HCT116 (cell line): ENCODE results near the gene SEC16B. TPM values are rescaled to one million over a fixed set of nuclear protein-coding genes. Genes with fewer than 3 reads are reported as not detected.

Experiments used
- ATAC-seq: fragments of 200-7000 bp; cut with Tn5 transposase; 2 replicates; pipeline ENCODE4 v1.9.1; 2020; ENCODE audit warnings: mild to moderate bottlenecking, moderate library complexity
- BruUV-seq: library from RNA; stranded (reverse); fragments of 400-500 nt; replicated peaks from 2 replicates; lab custom pipeline; 2021; lab: Mats Ljungman, UMichigan
- CTCF ChIA-PET: fragments of 300-600 bp; sonication (Branson Sonifier 250); formaldehyde crosslinking; loops from one replicate; lab custom pipeline; 2021; ENCODE audit warnings: antibody characterized with exemption; lab: Charles Lee
- POLR2A ChIA-PET: fragments of 300-600, 350-600 bp; sonication (Branson Sonifier 250); formaldehyde crosslinking; loops from one replicate; lab custom pipeline; 2021; ENCODE audit warnings: antibody characterized with exemption; lab: Charles Lee
- RAD21 ChIA-PET, 2 experiments: fragments of 300-600 bp; sonication (Branson Sonifier 250); formaldehyde crosslinking; loops; one replicate each; lab custom pipeline; 2023; ENCODE audit warnings: low total read pairs in 2 of 2; ENCODE audit not compliant: uncharacterized antibody in 2 of 2, unreplicated experiment in 2 of 2, low non-redundant PET in 1 of 2; lab: Charles Lee
- DNase-seq: peaks from one replicate; pipeline ENCODE4 v3.0.0-alpha.2; 2010; ENCODE audit warnings: low read depth, low spot score
- H2AFZ ChIP-seq: fragments of 200-600 bp; shearing (Covaris generic), sonication (generic); 2 replicates; pipeline ENCODE4 v1.6.1; 2017; ENCODE audit warnings: low read depth, mixed run types, mixed read lengths, antibody characterized with exemption, low read length; ENCODE audit not compliant: poor library complexity, severe bottlenecking
- H3K27ac ChIP-seq: 2 replicates; pipeline ENCODE4 v1.5.1; 2012; ENCODE audit warnings: low read depth, low read length
- H3K27me3 ChIP-seq: fragments of 200-600 bp; sonication (generic); 2 replicates; pipeline ENCODE4 v1.6.1; 2016; ENCODE audit warnings: mixed run types, low read length, mixed read lengths; ENCODE audit not compliant: insufficient read depth
- H3K36me3 ChIP-seq, 2 experiments: fragments of 200-500 bp in 1 of 2; fragments of 200-600 bp in 1 of 2; sonication (Bioruptor generic) in 1 of 2; sonication (generic) in 1 of 2; 2 replicates each; pipeline versions ENCODE4 v1.5.1 to v1.6.1; 2014 to 2016; ENCODE audit warnings: low read length in 2 of 2, inconsistent platforms in 1 of 2, mixed read lengths in 1 of 2, mixed run types in 1 of 2; ENCODE audit not compliant: insufficient read depth in 2 of 2, control insufficient read depth in 1 of 2
- H3K4me1 ChIP-seq, 2 experiments: fragments of 200-600 bp in 1 of 2; sonication (generic) in 1 of 2; 2 replicates each; pipeline versions ENCODE4 v1.5.1 to v1.6.1; 2012 to 2017; ENCODE audit warnings: low read length in 2 of 2, inconsistent platforms in 1 of 2, mild to moderate bottlenecking in 1 of 2, mixed read lengths in 1 of 2, mixed run types in 1 of 2, moderate library complexity in 1 of 2; ENCODE audit not compliant: insufficient read depth in 2 of 2, control insufficient read depth in 1 of 2
- H3K4me2 ChIP-seq: fragments of 200-600 bp; sonication (generic); 2 replicates; pipeline ENCODE4 v1.6.1; 2017; ENCODE audit warnings: mixed run types, low read length, mixed read lengths
- H3K4me3 ChIP-seq, 2 experiments: fragments of 200-600 bp in 1 of 2; sonication (generic) in 1 of 2; replicated peaks in 1 of 2; 2 replicates each; pipeline ENCODE4 v1.5.1; 2011 to 2016; ENCODE audit warnings: low read length in 2 of 2, control low read depth in 1 of 2, low read depth in 1 of 2, mild to moderate bottlenecking in 1 of 2, mixed read lengths in 1 of 2, mixed run types in 1 of 2
- H3K79me2 ChIP-seq: fragments of 200-600 bp; sonication (generic); 2 replicates; pipeline ENCODE4 v1.6.1; 2017; ENCODE audit warnings: mild to moderate bottlenecking, mixed run types, low read length, moderate library complexity, mixed read lengths; ENCODE audit not compliant: insufficient read depth
- H3K9ac ChIP-seq: fragments of 200-600 bp; sonication (generic); 2 replicates; pipeline ENCODE4 v1.6.1; 2016; ENCODE audit warnings: low read length, mixed read lengths
- H3K9me2 ChIP-seq: fragments of 200-600 bp; sonication (generic), shearing (Covaris generic); 2 replicates; pipeline ENCODE4 v1.6.1; 2017; ENCODE audit warnings: mixed run types, mild to moderate bottlenecking, moderate library complexity; ENCODE audit not compliant: insufficient read depth
- H3K9me3 ChIP-seq, 2 experiments: fragments of 200-500 bp in 1 of 2; fragments of 200-600 bp in 1 of 2; sonication (Bioruptor generic) in 1 of 2; sonication (generic) in 1 of 2; 2 replicates each; pipeline ENCODE4 v1.6.1; 2014 to 2017; ENCODE audit warnings: low read length in 2 of 2, mixed read lengths in 2 of 2, inconsistent platforms in 1 of 2, low read depth in 1 of 2, mild to moderate bottlenecking in 1 of 2, mixed run types in 1 of 2, moderate library complexity in 1 of 2; ENCODE audit not compliant: control insufficient read depth in 1 of 2, insufficient read depth in 1 of 2
- H4K20me1 ChIP-seq: fragments of 200-600 bp; sonication (generic), shearing (Covaris generic); 2 replicates; pipeline ENCODE4 v1.6.1; 2017; ENCODE audit warnings: mixed run types, mild to moderate bottlenecking, moderate library complexity; ENCODE audit not compliant: insufficient read depth
- ATF3 ChIP-seq: IDR thresholded peaks from 2 replicates; pipeline ENCODE4 v1.6.1; 2012
- CEBPB ChIP-seq: IDR thresholded peaks from 2 replicates; pipeline ENCODE4 v1.6.1; 2012; ENCODE audit warnings: low read depth
- EZH2phosphoT487 ChIP-seq: fragments of 200-600 bp; IDR thresholded peaks from 2 replicates; pipeline ENCODE4 v1.6.1; 2018; ENCODE audit warnings: antibody characterized with exemption, borderline replicate concordance
- FOSL1 ChIP-seq: IDR thresholded peaks from 2 replicates; pipeline ENCODE4 v1.6.1; 2012; ENCODE audit warnings: low read depth
- MAX ChIP-seq: IDR thresholded peaks from 2 replicates; pipeline ENCODE4 v1.6.1; 2012
- POLR2A ChIP-seq: IDR thresholded peaks from 2 replicates; pipeline ENCODE4 v1.7.0; 2011; ENCODE audit warnings: borderline replicate concordance; ENCODE audit not compliant: insufficient read depth, insufficient read length; ENCODE audit errors: extremely low read depth
- SIN3A ChIP-seq: IDR thresholded peaks from 2 replicates; pipeline ENCODE4 v1.6.1; 2012; ENCODE audit warnings: low read depth
- SP1 ChIP-seq: IDR thresholded peaks from 2 replicates; pipeline ENCODE4 v1.6.1; 2012; ENCODE audit warnings: low read depth
- ZBTB33 ChIP-seq: IDR thresholded peaks from 2 replicates; pipeline ENCODE4 v1.6.1; 2011; ENCODE audit warnings: mild to moderate bottlenecking, low read length, moderate library complexity; ENCODE audit not compliant: insufficient replicate concordance; ENCODE audit errors: extremely low read depth
- intact Hi-C: fragments of 100-400 bp; cut with micrococcal nuclease; formaldehyde crosslinking; loops from 2 replicates; pipeline ENCODE4 v1.10.0; 2022
- total RNA-seq: library from RNA; stranded (reverse); gene quantifications from one replicate; pipeline ENCODE4 v1.2.1, GENCODE V29; 2021; ENCODE audit not compliant: unreplicated experiment

SEC16B gene
- total RNA-seq, 1 experiment from 2014 or later: 1.2 TPM

GRCh38 chr1:177940682-177941081, 29.2 kb downstream of the SEC16B start:
- POLR2A ChIA-PET: no interaction called here
- TF ChIP-seq POLR2A (no peak), SIN3A (no peak), FOSL1 (no peak), MAX (no peak), CEBPB (no peak), SP1 (no peak), EZH2phosphoT487 (no peak), ZBTB33 (no peak), ATF3 (no peak)
- TF ChIP-seq, all 23 proteins: peak for 0

More at GRCh38 chr1:177940682-177941081, 29.2 kb downstream of the SEC16B start:
- no peak overlapping the region for H3K9ac ChIP-seq
- H4K20me1 ChIP-seq: no peaks in the 10 kb centered on the region
- DNase-seq (no peak), ATAC-seq (no peak)
- H3K9me3 ChIP-seq: no peaks in the 10 kb centered on the region
- RAD21 ChIA-PET: no interaction called here
- H3K9me2 ChIP-seq: no peaks in the 10 kb centered on the region
- H3K36me3 ChIP-seq: no peaks in the 10 kb centered on the region
- BruUV-seq: no TSS peak
- CTCF ChIA-PET: interaction anchor here (0.7 kb wide), 1 partner anchor 11 kb away, joined by 3 read pairs; no protein-coding TSS in a partner anchor
- H3K79me2 ChIP-seq: no peaks in the 10 kb centered on the region
- H2AFZ ChIP-seq: no peak overlapping the region
- no peaks in the 10 kb centered on the region for H3K4me1 ChIP-seq
- intact Hi-C loops: loop anchor here (10.0 kb wide), 3 partner anchors 756 to 1376 kb away; no protein-coding TSS in a partner anchor
- no peak overlapping the region for H3K27ac ChIP-seq
- no peak overlapping the region for H3K4me2 ChIP-seq
- no peaks in the 10 kb centered on the region for H3K27me3 ChIP-seq
- no peak overlapping the region for H3K4me3 ChIP-seq
